Measurements from ENCODE around the gene SLC25A26. TPM values are rescaled to one million over a fixed set of nuclear protein-coding genes. Genes with fewer than 3 reads are reported as not detected.

Gene SLC25A26
- total and polyA plus RNA-seq, 9 donors: 17.3 to 32.3 (median 22.6) TPM

DNA sequence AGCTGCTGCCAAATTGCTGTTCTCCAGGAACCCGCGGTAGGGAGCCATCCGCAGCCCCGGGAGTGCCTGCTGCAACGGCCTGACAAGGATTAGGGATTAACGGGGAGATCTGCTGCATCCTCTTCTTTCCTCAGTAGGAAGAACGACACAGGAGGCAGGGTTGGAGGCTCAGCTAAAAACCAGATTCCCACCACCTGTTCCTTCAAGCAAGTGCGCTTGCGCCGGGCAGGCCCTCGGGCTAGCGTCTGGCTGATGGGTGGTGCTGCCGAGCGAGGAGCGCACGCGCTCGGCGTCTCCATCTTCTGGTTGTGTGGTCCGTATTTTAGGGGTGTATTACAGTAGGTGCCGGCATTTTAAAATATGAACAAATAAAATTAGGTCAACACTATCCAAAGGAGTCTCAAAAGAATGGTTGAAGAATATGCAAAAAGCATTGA, 25.4 kb upstream of the SLC25A26 start:
- TF ChIP-seq POLR2A (IDR thresholded peaks at IDR 0.05): no peak
- TF ChIP-seq, protein P1, sequence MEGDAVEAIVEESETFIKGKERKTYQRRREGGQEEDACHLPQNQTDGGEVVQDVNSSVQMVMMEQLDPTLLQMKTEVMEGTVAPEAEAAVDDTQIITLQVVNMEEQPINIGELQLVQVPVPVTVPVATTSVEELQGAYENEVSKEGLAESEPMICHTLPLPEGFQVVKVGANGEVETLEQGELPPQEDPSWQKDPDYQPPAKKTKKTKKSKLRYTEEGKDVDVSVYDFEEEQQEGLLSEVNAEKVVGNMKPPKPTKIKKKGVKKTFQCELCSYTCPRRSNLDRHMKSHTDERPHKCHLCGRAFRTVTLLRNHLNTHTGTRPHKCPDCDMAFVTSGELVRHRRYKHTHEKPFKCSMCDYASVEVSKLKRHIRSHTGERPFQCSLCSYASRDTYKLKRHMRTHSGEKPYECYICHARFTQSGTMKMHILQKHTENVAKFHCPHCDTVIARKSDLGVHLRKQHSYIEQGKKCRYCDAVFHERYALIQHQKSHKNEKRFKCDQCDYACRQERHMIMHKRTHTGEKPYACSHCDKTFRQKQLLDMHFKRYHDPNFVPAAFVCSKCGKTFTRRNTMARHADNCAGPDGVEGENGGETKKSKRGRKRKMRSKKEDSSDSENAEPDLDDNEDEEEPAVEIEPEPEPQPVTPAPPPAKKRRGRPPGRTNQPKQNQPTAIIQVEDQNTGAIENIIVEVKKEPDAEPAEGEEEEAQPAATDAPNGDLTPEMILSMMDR (IDR thresholded peaks at IDR 0.05): no peak
- TF ChIP-seq EP300 (IDR thresholded peaks at IDR 0.05): no peak
- Histone ChIP-seq H3K4me3 (no peak overlapping the region), H3K36me3 (no peaks in the 10 kb centered on the region), H3K4me1 (ENCODE audit: insufficient read depth) (no peaks in the 10 kb centered on the region), H3K9me3 (no peaks in the 10 kb centered on the region), H3K27me3 (no peaks in the 10 kb centered on the region), H3K27ac (no peak overlapping the region)
- 11 to 19% (median 12%) methylated on average over 21 of the region's 21 CpGs for WGBS, 3 donors
- intact Hi-C loops (cut with DNase I): no loop called here
- DNase-seq: peak; percentile 39 to 66 (median 54)

DNA sequence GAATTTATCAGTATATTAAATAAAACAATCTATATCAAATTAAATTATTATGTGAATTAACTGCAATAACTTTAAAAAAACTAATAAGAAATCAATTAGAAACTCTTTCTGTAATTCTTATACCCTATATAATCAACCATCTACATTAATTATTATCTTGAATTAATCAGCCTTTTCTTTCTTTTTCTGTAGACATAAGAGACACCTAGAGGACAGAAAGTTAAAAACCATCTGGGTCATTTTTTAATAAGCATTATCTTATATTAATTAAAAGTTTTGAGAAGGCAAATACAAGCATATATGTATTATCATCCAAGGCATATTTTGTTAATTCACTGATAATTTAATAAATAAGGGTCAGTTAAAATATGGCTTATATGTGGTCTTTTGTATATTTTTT, 24.2 kb upstream of the SLC25A26 start:
- Histone ChIP-seq H3K4me3 (no peak overlapping the region), H3K27ac (no peak overlapping the region), H3K9me3 (no peaks in the 10 kb centered on the region), H3K4me1 (ENCODE audit: insufficient read depth) (no peaks in the 10 kb centered on the region), H3K27me3 (no peaks in the 10 kb centered on the region), H3K36me3 (no peaks in the 10 kb centered on the region)
- intact Hi-C loops (cut with DNase I): no loop called here
- no peak for DNase-seq
- TF ChIP-seq EP300 (IDR thresholded peaks at IDR 0.05) (no peak), POLR2A (IDR thresholded peaks at IDR 0.05) (no peak)
- TF ChIP-seq, protein P1 (IDR thresholded peaks at IDR 0.05): no peak

DNA sequence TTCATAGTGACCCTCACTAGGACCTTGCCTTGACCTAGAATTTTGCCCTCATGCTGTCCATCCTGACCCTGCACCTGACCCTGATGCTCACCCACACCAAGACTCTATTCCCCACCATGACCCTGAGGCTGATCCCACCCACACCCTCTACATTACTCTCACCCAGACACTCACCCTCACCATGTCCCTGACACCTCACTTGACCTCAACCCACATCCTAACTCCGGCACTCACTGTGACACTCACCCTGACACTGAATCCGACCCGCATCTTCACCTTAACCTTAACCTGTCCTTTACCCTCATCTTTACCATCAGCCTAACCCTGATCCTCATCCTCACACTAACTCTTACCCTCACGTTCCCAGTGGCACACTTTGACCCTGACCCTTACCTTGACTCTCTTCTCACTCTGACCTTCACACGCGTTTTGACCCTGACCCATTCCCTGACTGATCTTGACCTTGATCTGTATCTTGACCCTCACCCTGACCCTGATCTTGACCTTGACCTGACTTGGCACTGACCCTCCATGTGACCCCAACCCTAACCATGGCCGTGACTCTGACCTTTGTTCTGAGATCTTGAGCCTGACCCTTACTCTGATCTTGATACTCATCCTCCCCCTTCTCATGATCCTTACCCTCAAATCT, 22.2 kb upstream of the SLC25A26 start:
- intact Hi-C loops (cut with DNase I): no loop called here
- DNase-seq: no peak
- no peak for TF ChIP-seq EP300 (IDR thresholded peaks at IDR 0.05)
- no peak for TF ChIP-seq POLR2A (IDR thresholded peaks at IDR 0.05)
- TF ChIP-seq, protein P1 (IDR thresholded peaks at IDR 0.05): no peak

DNA sequence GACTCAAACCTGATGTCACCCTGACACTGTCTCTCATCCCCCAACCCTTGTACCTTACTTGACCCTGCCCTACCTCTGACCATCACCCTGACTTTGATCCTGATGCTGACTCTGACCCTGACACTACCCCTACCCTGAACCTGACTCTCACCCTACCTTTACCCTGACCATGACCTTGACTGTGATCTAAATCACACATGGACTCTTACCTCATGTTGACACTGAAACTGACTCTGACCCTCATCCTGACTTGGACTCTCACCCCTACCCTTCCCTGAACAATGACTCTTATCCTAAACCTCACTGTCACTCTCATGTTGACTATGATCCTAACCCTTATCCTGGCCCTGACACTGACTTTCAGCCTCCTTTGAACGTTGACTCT, 21.7 kb upstream of the SLC25A26 start:
- TF ChIP-seq POLR2A (IDR thresholded peaks at IDR 0.05) (no peak), EP300 (IDR thresholded peaks at IDR 0.05) (no peak)
- TF ChIP-seq, protein P1 (IDR thresholded peaks at IDR 0.05): no peak
- Histone ChIP-seq H3K27ac (no peak overlapping the region), H3K9me3 (no peaks in the 10 kb centered on the region), H3K4me3 (no peak overlapping the region), H3K27me3 (no peaks in the 10 kb centered on the region), H3K4me1 (ENCODE audit: insufficient read depth) (no peaks in the 10 kb centered on the region), H3K36me3 (no peaks in the 10 kb centered on the region)
- DNase-seq: no peak
- intact Hi-C loops (cut with DNase I): no loop called here
- WGBS, 3 donors: 69 to 83% (median 74%) methylated on average over 1 of the region's 1 CpG

More for the DNA sequence above, 22.2 kb upstream of the SLC25A26 start:
- Histone ChIP-seq H3K27me3 (no peaks in the 10 kb centered on the region), H3K36me3 (no peaks in the 10 kb centered on the region), H3K27ac (no peak overlapping the region), H3K4me1 (ENCODE audit: insufficient read depth) (no peaks in the 10 kb centered on the region), H3K9me3 (no peaks in the 10 kb centered on the region), H3K4me3 (no peak overlapping the region)
- 69 to 81% (median 76%) methylated on average over 7 of the region's 7 CpGs for WGBS, 3 donors
